Stimulated activated CD4-positive, alpha-beta T cell treated with anti-CD3 and anti-CD28 coated beads, Interleukin-1b, Interleukin-23, amount 100 ng/mL, for 4 hours (primary cell): ENCODE measurements around the gene WWP2.

Experiments
- DNase-seq, 2 donors: peaks; one replicate each; pipeline ENCODE4 v3.0.0-alpha.2; 2020; ENCODE audit warnings: low read depth in 2 of 2

The WWP2 gene

DNA sequence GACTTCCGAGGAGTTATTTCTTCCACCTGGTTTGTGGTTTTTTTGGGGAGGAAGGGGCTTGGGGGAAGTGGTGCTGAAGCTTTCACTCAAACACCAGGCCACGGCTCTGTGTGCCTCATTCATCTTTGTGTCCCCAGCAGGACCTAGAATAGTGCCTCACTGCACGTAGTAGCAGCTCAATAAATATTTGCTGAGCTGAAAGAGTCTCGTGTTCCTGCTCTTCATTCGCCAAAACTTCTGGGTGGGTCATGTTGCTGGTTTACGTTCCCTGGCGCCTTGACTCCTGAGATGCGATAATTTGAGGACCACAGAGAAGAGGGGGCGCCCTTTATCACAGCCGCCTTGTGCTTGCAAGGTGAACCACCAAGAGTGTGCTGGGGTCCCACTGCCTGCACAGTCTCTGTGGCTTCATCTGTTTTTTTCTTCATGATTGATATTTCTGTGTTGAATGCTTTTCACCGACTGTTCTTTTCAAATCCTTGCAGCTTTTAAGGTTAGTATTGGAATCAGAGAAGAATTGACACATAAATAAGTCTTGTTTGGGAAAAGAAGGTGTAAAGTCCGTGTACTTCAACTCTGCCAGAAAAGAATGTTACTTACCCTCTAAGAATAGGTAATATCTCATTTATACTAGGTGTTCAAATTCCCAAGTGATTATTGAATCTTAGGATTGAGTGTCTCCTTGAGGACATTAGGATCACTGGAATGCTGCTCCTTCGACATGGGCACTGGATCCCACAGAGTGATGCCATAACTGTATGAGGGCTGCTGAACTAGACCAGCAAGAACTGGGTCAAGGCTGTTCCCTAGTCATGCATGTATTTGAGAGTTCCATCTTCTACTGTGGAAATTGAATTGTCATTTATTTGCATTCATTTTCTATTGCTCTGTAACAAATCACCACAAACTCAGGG lies 96.3 kb downstream of the WWP2 start:
- DNase-seq: no peak

DNA sequence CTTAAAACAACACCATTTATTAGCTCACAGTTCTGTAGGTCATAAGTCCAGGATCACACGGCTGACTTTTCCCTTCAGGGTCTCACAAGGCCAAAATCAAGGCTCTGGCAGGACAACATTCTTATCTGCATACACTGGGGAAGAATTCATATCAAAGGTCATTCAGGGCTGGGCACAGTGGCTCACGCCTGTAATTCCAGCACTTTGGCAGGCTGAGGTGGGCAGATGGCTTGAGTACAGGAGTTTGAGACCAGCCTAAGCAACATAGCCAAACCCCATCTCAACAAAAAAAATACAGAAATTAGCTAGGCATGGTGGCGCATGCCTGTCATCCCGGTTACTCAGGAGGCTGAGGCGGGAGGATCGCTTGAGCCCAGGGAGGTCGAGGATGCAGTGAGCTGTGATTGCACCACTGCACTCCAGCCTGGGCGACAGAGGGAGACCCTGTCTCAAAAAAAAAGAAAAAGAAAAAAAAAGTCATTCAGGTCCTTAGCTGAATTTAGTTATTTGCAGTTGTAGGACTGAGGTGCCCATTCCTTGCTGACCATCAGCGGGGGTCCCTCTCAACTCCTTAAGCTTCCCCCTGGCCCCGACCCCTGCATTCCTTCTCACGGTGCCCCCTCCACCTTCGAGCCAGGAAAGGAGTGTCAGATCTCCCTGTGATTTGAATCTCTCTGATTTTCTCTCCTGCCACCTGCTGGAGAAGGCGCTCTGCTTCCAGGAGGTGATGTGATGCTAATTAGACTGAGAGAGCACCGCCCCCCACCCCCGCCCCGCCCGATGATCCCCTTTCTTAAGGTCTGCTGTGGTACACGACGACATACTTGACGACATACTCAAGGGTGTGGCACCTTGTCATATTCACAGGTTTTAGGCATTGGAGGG lies 97.2 kb downstream of the WWP2 start:
- no peak for DNase-seq

DNA sequence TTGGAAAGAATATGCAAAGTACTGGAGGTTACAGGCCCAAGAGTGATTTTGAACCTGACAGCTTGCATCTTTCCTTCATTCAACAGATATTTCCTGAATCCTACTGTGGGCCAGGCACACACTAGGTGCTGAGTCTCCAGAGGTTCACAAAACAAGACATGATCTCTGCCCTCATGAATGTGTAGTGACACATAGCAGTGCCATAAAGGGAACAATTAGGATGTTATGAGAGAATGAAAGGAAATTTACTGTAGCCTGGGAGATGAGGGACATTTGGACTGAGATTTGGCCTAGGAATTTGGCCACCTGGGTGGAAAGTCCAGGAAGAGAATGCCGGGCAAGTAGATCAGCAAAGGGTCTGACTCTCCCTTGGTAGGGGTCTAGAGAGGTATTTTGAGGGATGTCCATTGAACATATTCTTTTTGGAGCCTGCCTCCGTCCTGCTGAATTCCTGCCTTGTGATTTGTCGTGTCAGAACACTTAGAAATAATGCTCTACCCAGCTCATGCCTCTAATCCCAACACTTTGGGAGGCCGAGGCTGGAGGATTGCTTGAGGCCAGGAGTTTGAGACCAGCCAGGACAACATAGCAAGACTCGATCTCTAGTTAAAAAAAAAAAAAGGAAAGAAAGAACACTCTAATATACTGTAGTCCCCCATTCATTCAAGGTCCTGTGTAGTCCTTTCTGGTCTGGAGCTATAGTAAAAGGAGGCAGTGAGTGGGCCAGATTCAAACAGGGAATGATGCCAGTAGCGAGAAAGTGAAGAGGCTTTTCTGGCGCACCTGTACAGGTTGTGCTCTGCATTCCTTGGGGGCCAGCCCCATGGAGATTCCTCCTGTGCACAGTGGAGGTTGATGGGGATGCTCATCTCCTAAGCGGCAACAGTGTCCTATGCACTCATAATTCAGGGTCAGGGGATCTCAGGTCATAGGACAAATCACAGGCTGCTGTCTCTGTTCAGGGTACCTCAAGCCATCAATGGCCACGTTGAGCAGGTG lies 98.4 kb downstream of the WWP2 start:
- DNase-seq: no peak

DNA sequence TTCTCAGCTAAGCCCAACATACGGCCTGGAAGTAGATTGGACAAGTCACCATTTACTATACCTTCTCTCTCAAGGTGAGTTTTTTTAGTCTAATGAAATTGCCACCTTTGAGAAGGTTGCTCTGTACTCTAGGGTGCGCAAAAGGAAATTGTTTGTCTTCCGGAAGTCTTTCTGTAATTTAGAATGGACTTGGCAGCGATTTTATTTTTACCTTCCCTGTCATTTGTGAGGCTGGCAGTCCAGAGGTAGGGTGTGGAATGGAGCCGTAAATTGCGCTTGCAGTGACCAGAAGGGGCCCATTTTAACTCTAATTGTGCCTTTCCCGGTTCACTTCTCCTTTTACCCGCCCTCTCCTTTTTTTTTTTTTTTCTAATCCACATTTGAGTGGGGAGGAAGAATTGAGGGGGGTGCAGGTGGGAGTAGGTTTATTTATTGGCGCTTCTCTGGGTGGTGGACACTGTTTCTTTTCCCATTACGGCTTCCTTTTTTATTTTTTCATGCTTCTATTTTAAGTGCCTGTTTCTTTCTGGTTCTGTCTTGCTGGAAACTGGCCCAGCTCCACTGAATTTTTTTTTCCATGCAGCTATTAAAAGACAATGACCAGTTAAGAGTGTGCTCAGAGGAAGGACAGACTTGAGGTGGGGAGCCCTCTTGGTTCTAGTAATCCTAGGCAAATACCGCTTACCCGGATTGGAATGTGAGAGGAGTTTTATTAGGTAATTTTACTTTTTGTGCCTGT lies 99.3 kb downstream of the WWP2 start:
- no peak for DNase-seq

DNA sequence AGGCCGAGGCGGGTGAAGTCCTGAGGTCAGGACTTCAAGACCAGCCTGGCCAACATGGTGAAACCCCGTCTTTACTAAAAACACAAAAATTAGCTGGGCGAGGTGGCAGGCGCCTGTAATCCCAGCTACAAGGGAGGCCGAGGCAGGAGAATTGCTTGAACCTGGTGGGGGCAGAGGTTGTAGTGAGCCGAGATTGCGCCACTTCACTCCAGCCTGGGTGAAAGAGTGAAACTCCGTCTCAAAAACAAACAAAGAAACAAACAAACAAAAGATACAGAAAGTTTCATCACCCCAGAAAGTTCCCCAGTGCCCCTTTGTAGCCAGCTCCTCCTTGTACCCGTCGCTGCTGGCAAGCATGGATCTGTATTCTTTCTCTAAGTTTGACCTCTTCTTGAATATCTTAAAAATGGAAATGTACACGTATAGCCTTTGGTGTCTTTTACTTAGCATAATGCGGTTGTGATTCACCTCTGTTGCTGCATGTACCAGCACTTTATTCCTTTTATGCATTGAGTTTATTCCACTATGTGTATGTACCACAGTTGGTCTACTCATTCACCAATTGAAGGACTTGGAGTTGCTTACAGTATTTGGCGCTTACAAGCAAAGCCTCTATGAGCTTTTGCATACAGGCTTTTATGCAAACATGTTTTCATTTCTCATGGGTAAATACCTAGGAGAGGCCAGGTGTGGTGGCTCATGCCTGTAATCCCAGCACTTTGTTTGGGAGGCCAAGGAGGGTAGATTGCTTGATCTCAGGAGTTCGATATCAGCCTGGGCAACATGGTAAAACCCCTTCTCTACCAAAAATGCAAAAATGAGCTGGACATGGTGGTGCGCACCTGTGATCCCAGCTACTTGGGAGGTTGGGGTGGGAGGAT lies 101.5 kb downstream of the WWP2 start:
- no peak for DNase-seq

GRCh38 chr16:69865701-69866100 lies 103.6 kb downstream of the WWP2 start:
- no peak for DNase-seq

DNA sequence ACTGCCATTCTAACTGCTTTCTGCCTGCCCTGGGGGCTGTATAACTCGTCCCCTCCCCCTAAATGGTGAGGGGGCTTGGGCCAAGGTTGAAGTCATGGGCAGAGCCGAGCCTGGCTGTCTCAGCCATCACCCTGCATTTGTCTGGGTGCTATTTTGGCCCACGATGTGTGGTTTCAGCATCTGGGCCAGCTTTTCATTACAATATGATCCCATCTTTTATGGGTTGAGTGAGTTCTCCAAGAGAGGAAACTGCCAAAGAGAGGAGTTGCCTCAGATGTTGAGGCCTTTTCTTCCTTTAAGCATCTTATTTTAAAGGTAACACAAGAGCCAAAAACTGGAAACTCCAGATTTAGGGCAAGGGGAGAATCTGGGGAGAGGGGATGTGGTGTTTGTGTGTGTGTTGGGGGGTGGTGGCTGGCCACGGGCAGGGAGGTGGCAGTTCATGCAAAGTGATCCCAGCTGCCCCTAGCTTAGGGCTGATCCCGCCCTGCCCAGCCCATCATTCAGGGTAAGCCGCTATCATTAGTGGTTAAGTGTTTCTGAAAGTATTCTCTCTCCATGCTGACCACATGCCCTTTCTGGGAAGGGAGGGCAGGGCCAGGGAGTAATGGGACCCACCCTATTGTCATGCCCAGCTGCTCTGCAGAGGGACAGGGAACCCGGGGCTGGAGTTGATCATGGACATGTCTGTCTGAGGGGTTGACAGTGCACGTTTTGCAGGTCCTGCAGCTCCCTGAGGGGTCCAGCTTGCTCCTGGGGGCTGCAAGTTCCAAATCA lies 105.8 kb downstream of the WWP2 start:
- DNase-seq: no peak

DNA sequence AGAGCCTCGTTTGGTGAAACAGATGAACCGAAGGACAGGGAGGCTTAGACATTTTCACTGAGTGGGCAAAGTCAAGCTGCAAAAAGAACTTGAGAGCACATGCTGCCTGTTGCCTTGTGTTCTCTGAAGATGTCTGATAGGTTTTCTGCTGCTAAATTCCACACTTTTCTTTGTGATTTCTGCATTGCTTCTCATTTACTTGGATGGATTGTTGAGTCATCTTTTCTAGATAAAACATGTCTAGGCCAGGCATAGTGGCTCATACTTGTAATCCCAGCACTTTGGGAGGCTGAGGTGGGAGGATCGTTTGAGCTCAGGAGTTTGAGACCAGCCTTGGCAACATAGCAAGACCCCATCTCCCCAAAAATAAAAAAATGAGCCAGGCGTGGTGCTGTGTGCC lies 108.6 kb downstream of the WWP2 start:
- no peak for DNase-seq

DNA sequence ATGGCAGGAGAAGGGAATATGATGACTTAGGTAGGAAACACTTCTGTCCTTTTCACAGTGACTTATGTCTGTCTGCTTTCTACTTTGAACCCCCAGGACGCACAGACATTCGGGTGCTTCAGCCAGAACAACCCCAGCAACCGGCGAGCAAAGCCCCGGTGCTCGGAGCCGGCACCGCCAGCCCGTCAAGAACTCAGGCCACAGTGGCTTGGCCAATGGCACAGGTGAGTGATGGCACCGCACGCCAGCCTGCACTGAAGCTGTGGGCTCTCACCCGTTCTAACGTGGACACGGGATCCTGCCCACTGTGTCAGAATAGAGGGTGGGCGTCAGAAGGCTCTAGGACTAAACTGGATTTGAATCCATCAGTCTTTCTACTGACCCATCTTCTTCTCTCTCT lies 109.6 kb downstream of the WWP2 start:
- DNase-seq: no peak

- no peak for DNase-seq
Measured at GRCh38 chr16:69872888-69873287, 110.8 kb downstream of the WWP2 start.

- DNase-seq: no peak
Measured at GRCh38 chr16:69873783-69874182, 111.7 kb downstream of the WWP2 start.

DNA sequence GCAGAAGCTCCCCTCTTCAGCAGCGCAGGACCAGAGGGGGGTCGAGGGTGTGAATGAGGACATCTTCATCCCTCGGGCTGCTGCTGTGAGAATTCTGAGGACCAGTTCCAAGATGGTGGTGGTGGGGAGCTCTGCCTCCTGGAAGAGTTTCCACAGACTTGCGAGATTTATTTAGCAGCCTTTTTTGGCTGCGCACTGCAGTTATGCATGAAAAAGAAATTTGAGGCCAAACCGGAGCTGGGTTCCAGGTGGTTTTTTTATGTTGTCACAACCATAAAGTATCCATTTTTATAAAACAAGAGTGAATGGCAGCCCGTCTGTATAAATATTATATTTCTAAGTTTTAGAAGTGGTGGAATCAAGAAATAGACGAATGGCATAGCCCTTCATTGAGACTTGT lies 112.1 kb downstream of the WWP2 start:
- no peak for DNase-seq

DNA sequence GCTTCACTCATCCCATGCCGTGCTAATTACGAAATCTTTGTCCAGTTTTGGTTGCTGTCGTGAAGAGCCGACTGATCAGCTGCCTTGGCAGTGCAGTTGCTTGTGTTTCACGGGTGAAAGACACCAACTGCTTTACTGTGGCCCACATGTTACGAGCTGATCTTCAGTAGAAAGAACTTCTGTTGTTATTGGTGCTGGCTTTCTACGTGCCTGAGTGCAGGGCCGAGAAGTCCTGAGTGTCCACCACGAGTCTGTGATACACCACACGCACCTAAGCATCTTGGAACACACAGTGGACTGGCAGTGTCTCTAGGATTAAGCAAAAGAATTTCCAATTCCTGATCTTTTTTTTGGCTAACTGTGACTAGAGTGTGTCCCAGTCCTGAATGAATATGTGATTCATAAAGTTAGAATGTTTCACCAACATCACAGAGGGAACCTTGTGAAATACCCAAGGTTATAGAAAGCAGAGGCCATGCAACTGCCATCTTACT lies 118.6 kb downstream of the WWP2 start:
- no peak for DNase-seq

- DNase-seq: no peak
Measured at GRCh38 chr16:69881141-69881540, 119.0 kb downstream of the WWP2 start.

DNA sequence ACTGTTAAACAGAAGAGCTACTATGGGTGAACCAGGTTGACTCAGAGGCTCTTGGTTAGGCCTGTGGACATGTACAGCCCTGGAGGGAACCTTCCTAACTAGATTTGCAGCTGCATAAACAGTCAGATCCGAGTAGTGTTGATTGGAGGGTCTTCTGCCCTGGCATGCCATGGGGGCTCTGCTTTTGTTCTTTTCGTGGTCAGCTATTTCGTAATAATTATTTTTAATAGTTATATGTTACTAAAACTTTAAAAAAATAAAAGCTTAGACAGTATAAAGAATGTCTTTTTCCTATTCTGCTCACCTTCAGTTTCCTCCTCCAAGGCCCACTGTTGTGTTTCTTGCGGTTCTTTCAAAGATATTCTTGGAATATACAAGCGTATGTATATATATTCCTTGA lies 121.6 kb downstream of the WWP2 start:
- no peak for DNase-seq

DNA sequence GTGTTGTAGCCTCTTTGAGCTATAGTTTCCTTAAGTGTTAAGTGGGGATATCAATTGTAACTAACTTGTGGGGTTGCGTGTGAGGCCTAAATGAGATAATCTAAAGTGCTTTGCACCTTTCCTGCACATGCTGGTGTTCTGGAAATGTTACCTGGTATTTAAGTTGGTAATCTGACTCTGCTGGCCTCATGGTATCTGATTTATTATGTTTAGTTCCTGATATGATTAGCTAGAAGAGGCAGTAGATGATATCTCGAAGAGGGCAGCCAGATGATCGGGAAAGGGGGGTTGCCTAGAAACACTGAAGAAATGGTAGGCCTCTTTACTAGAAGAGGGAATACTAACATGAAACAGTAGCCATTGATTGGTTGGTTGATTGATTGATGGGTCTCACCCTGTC lies 123.6 kb downstream of the WWP2 start:
- DNase-seq: no peak

DNA sequence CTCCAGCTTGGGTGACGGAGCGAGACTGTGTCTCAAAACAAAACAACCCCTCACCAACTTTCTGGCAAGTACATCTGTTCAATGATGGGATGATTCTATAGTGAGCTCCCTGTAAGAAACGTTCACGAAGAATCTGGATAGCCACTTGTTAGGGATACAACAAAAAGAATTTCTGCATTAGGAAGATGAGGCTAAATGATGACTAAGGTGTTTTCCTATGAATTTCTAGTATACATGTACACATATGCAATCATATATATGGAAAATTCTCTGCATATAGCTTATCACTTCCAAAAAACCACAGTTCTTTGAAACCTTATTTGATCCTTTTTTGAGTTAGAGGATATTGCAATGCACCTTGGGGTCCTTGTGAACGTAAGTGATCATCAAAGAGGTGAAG lies 124.6 kb downstream of the WWP2 start:
- no peak for DNase-seq

- DNase-seq: no peak
Measured at GRCh38 chr16:69888005-69888590, 126.0 kb downstream of the WWP2 start.
